Astrocyte (in vitro differentiated cells and primary cell): ENCODE data around the gene CACNB4. TPM values are rescaled to one million over a fixed set of nuclear protein-coding genes. Genes with fewer than 3 reads are reported as not detected.

Experiments
- DNase-seq: peaks from one replicate; pipeline ENCODE4 v3.0.0-alpha.2; 2010; ENCODE audit warnings: low read depth
- FAIRE-seq: peaks from 2 replicates; lab custom pipeline; 2011; peaks lifted over from hg19 to GRCh38; lab: Jason Lieb, UNC
- H2AFZ ChIP-seq: 2 replicates; pipeline ENCODE4 v1.6.0; 2012; ENCODE audit warnings: low read depth, low read length, inconsistent platforms
- H3K27ac ChIP-seq: 2 replicates; pipeline ENCODE4 v1.5.1; 2011; ENCODE audit warnings: low read depth, low read length, inconsistent platforms
- H3K27me3 ChIP-seq: 2 replicates; pipeline ENCODE4 v1.6.0; 2011; ENCODE audit warnings: low read length, inconsistent platforms; ENCODE audit not compliant: insufficient read depth
- H3K36me3 ChIP-seq: 2 replicates; pipeline ENCODE4 v1.5.1; 2011; ENCODE audit warnings: low read length, inconsistent platforms; ENCODE audit not compliant: insufficient read depth
- H3K4me1 ChIP-seq: 2 replicates; pipeline ENCODE4 v1.5.1; 2011; ENCODE audit warnings: low read length, inconsistent platforms; ENCODE audit not compliant: insufficient read depth
- H3K4me2 ChIP-seq: 2 replicates; pipeline ENCODE4 v1.6.0; 2012; ENCODE audit warnings: low read length, inconsistent platforms
- H3K4me3 ChIP-seq: 2 replicates; pipeline ENCODE4 v1.5.1; 2011; ENCODE audit warnings: low read depth, mild to moderate bottlenecking, low read length, inconsistent platforms; ENCODE audit not compliant: insufficient read depth
- H3K79me2 ChIP-seq: 2 replicates; pipeline ENCODE4 v1.6.0; 2012; ENCODE audit warnings: mild to moderate bottlenecking, low read length, inconsistent platforms; ENCODE audit not compliant: insufficient read depth
- H3K9ac ChIP-seq: 2 replicates; pipeline ENCODE4 v1.6.0; 2012; ENCODE audit warnings: mild to moderate bottlenecking, low read length, inconsistent platforms
- H3K9me3 ChIP-seq: 2 replicates; pipeline ENCODE4 v1.5.1; 2012; ENCODE audit warnings: low read depth, mild to moderate bottlenecking, low read length, inconsistent platforms; ENCODE audit not compliant: insufficient read depth
- H4K20me1 ChIP-seq: 2 replicates; pipeline ENCODE4 v1.6.0; 2012; ENCODE audit warnings: low read length, inconsistent platforms; ENCODE audit not compliant: insufficient read depth
- H3K27ac Mint-ChIP-seq: one replicate; pipeline ENCODE4 v1.8.0; 2021; ENCODE audit warnings: mild to moderate bottlenecking, mixed read lengths; ENCODE audit not compliant: unreplicated experiment
- H3K27me3 Mint-ChIP-seq: one replicate; pipeline ENCODE4 v1.8.0; 2021; ENCODE audit warnings: low read depth, mixed read lengths; ENCODE audit not compliant: unreplicated experiment
- H3K36me3 Mint-ChIP-seq: one replicate; pipeline ENCODE4 v1.8.0; 2021; ENCODE audit warnings: low read depth, mixed read lengths; ENCODE audit not compliant: unreplicated experiment
- H3K4me1 Mint-ChIP-seq: one replicate; pipeline ENCODE4 v1.8.0; 2021; ENCODE audit warnings: low read depth, mixed read lengths; ENCODE audit not compliant: unreplicated experiment
- H3K4me3 Mint-ChIP-seq: one replicate; pipeline ENCODE4 v1.8.0; 2021; ENCODE audit warnings: mild to moderate bottlenecking, moderate library complexity, mixed read lengths; ENCODE audit not compliant: unreplicated experiment
- H3K9me3 Mint-ChIP-seq: one replicate; pipeline ENCODE4 v1.8.0; 2021; ENCODE audit warnings: mild to moderate bottlenecking, mixed read lengths; ENCODE audit not compliant: unreplicated experiment
- EZH2 ChIP-seq: IDR thresholded peaks from 2 replicates; pipeline ENCODE4 v1.6.1; 2012; ENCODE audit warnings: mild to moderate bottlenecking, low read length, inconsistent platforms; ENCODE audit not compliant: insufficient read depth
- total RNA-seq: library from RNA; stranded (reverse); gene quantifications from 2 replicates; pipeline ENCODE4 v1.2.1, GENCODE V29; 2021
- TF ChIP-seq, protein P1 (sequence below): IDR thresholded peaks from 2 replicates; pipeline ENCODE4 v1.5.1; 2011; ENCODE audit warnings: low read depth, mild to moderate bottlenecking, inconsistent platforms, low read length, moderate library complexity; ENCODE audit not compliant: insufficient read depth

CACNB4 gene
- total RNA-seq, 1 donor from 2014 or later, result 1.8 TPM

DNA sequence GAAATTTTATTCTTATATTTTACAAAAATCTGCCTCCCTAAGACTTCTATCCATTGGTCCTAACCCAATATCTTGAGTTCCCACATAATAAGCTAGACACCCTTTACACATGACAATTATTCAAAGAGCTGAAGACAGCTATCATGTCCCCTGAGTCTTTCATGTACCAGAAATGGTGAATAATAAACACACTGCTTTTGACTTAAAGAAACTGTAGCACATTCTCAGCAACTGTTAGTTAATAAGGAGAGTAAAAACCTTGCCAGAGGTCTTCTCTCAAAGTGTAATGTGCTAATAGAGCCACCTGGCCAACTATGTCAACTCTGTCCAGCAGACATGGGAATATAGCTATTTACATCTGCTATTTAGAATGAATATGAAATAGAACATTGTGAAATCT lies 160.9 kb downstream of the CACNB4 start:
- Histone ChIP-seq H3K4me2 (no peak overlapping the region), H3K79me2 (no peaks in the 10 kb centered on the region), H3K4me3 (no peak overlapping the region), H3K9me3 (no peaks in the 10 kb centered on the region), H3K27ac (no peak overlapping the region), H3K27me3 (no peaks in the 10 kb centered on the region), H3K4me1 (no peaks in the 10 kb centered on the region), H3K36me3 (no peaks in the 10 kb centered on the region), H2AFZ (no peak overlapping the region), H3K9ac (no peak overlapping the region), H4K20me1 (no peaks in the 10 kb centered on the region)
- DNase-seq (no peak), FAIRE-seq (no peak)
- peaks cover 3% of the 10 kb centered on the region for H3K27me3 Mint-ChIP-seq
- no peaks in the 10 kb centered on the region for H3K4me1 Mint-ChIP-seq
- H3K36me3 Mint-ChIP-seq, result no peaks in the 10 kb centered on the region
- peaks cover 3% of the 10 kb centered on the region for H3K9me3 Mint-ChIP-seq
- no peak overlapping the region for H3K27ac Mint-ChIP-seq
- H3K4me3 Mint-ChIP-seq, result no peak overlapping the region
- no peak for TF ChIP-seq EZH2
- TF ChIP-seq, protein P1, sequence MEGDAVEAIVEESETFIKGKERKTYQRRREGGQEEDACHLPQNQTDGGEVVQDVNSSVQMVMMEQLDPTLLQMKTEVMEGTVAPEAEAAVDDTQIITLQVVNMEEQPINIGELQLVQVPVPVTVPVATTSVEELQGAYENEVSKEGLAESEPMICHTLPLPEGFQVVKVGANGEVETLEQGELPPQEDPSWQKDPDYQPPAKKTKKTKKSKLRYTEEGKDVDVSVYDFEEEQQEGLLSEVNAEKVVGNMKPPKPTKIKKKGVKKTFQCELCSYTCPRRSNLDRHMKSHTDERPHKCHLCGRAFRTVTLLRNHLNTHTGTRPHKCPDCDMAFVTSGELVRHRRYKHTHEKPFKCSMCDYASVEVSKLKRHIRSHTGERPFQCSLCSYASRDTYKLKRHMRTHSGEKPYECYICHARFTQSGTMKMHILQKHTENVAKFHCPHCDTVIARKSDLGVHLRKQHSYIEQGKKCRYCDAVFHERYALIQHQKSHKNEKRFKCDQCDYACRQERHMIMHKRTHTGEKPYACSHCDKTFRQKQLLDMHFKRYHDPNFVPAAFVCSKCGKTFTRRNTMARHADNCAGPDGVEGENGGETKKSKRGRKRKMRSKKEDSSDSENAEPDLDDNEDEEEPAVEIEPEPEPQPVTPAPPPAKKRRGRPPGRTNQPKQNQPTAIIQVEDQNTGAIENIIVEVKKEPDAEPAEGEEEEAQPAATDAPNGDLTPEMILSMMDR, result no peak

DNA sequence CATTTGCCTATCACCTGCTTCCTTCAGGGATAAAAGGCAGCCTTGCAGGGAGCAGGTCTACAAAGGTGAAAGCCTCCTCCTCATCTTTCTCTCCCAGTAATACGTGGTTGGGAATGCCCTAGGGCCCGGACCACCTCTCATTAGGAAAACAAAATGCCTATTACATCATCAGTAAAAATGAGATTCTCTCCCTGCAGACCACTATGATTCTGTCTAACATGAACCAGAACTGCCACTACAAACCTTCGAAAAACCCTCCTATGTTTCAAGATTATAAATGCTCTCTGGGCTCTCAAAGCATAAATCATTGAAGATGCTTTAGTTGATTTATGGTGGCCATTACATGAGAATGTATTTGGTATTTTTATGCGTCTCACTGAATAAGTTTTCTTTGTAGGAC lies 162.2 kb downstream of the CACNB4 start:
- Histone ChIP-seq H2AFZ (no peak overlapping the region), H3K9me3 (no peaks in the 10 kb centered on the region), H3K36me3 (no peaks in the 10 kb centered on the region), H3K4me2 (no peak overlapping the region), H3K27me3 (no peaks in the 10 kb centered on the region), H3K4me3 (no peak overlapping the region), H3K27ac (no peak overlapping the region), H3K4me1 (no peaks in the 10 kb centered on the region), H4K20me1 (no peaks in the 10 kb centered on the region), H3K9ac (no peak overlapping the region), H3K79me2 (no peaks in the 10 kb centered on the region)
- TF ChIP-seq, protein P1, result no peak
- TF ChIP-seq EZH2, result no peak
- FAIRE-seq (no peak), DNase-seq (no peak)
- no peaks in the 10 kb centered on the region for H3K36me3 Mint-ChIP-seq
- no peak overlapping the region for H3K4me3 Mint-ChIP-seq
- H3K27ac Mint-ChIP-seq, result no peak overlapping the region
- H3K4me1 Mint-ChIP-seq, result no peaks in the 10 kb centered on the region
- H3K9me3 Mint-ChIP-seq, result no peaks in the 10 kb centered on the region
- peaks cover 3% of the 10 kb centered on the region for H3K27me3 Mint-ChIP-seq

DNA sequence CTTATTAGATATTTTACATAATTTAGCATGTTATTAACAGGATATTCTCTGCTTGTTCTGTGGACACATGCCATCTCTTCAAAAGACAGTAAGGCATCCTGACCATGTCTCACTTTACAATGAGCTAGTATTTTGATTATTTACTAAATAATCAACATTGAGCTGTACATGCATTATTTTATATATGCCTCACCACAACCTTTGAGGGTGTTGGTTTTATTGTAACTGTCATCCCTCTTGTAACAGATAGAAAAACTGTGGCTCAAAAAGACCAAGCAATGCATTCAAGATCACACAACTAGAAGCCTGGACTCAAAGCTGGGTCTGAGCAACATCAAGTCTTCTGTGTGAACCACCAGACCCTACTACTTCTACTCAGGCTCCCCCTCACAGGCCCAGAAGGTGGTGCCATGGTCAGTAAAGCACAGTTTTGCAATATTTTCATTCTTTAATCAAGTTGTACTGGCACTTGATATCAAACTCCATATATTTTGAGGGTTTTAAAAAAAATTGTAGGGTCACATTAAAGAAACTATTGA lies 165.5 kb downstream of the CACNB4 start:
- Histone ChIP-seq H3K9ac (no peak overlapping the region), H3K27me3 (peaks cover 1% of the 10 kb centered on the region), H3K4me1 (no peaks in the 10 kb centered on the region), H3K9me3 (no peaks in the 10 kb centered on the region), H2AFZ (no peak overlapping the region), H3K27ac (no peak overlapping the region), H3K79me2 (no peaks in the 10 kb centered on the region), H3K36me3 (no peaks in the 10 kb centered on the region), H3K4me3 (no peak overlapping the region), H4K20me1 (no peaks in the 10 kb centered on the region), H3K4me2 (no peak overlapping the region)
- FAIRE-seq, result no peak
- Mint-ChIP-seq H3K4me1 (no peaks in the 10 kb centered on the region), H3K27me3 (no peaks in the 10 kb centered on the region), H3K9me3 (no peaks in the 10 kb centered on the region), H3K4me3 (no peak overlapping the region), H3K27ac (no peak overlapping the region), H3K36me3 (no peaks in the 10 kb centered on the region)
- TF ChIP-seq, protein P1, result no peak
- no peak for TF ChIP-seq EZH2
- DNase-seq, result no peak
